GM12891 (cell line): ENCODE measurements around the gene TP53I11.

Source experiments
- DNase-seq: peaks from one replicate; pipeline ENCODE4 v3.0.0; 2011; ENCODE audit warnings: low spot score; ENCODE audit not compliant: insufficient read length
- FAIRE-seq: peaks from 2 replicates; lab custom pipeline; 2011; peaks lifted over from hg19 to GRCh38; lab: Jason Lieb, UNC
- PAX5 ChIP-seq: IDR thresholded peaks from 2 replicates; pipeline ENCODE4 v1.6.1; 2011; ENCODE audit warnings: low read length, moderate library complexity, mild to moderate bottlenecking; ENCODE audit not compliant: insufficient read depth, severe bottlenecking
- POLR2A ChIP-seq: IDR thresholded peaks from 2 replicates; pipeline ENCODE4 v1.6.1; 2011; ENCODE audit warnings: low read depth, low read length, control low read depth
- POLR2AphosphoS5 ChIP-seq: IDR thresholded peaks from 2 replicates; pipeline ENCODE4 v1.6.1; 2011; ENCODE audit warnings: low read depth, low read length, control low read depth
- POU2F2 ChIP-seq: IDR thresholded peaks from 2 replicates; pipeline ENCODE4 v1.6.1; 2011; ENCODE audit warnings: low read depth, mild to moderate bottlenecking, control low read depth, low read length, moderate library complexity
- SPI1 ChIP-seq: IDR thresholded peaks from 2 replicates; pipeline ENCODE4 v1.6.1; 2011; ENCODE audit warnings: low read depth, low read length, control low read depth
- TAF1 ChIP-seq: IDR thresholded peaks from 2 replicates; pipeline ENCODE4 v1.6.1; 2011; ENCODE audit warnings: low read depth, low read length, control low read depth

Gene TP53I11

GRCh38 chr11:44901120-44901633, 49.5 kb downstream of the TP53I11 start:
- DNase-seq: no peak
- TF ChIP-seq TAF1: no peak
- TF ChIP-seq POLR2AphosphoS5: no peak
- TF ChIP-seq POU2F2: no peak
- no peak for TF ChIP-seq PAX5
- no peak for TF ChIP-seq POLR2A
- TF ChIP-seq SPI1: no peak
- no peak for FAIRE-seq

GRCh38 chr11:44899959-44900358, 50.7 kb downstream of the TP53I11 start:
- FAIRE-seq (no peak), DNase-seq (no peak)
- TF ChIP-seq POU2F2: no peak
- TF ChIP-seq SPI1: no peak
- TF ChIP-seq POLR2A: no peak
- no peak for TF ChIP-seq POLR2AphosphoS5
- no peak for TF ChIP-seq TAF1
- no peak for TF ChIP-seq PAX5

GRCh38 chr11:44893846-44894617, 56.7 kb downstream of the TP53I11 start:
- FAIRE-seq (peak; percentile 83), DNase-seq (peak; percentile 79)
- TF ChIP-seq PAX5 (no peak), TAF1 (no peak), SPI1 (no peak), POLR2A (no peak), POU2F2 (no peak), POLR2AphosphoS5 (no peak)

GRCh38 chr11:44893308-44893822, 57.3 kb downstream of the TP53I11 start:
- TF ChIP-seq POU2F2 (no peak), PAX5 (no peak), SPI1 (no peak), POLR2A (no peak), TAF1 (no peak), POLR2AphosphoS5 (no peak)
- DNase-seq (no peak), FAIRE-seq (no peak)

GRCh38 chr11:44892843-44893242, 57.8 kb downstream of the TP53I11 start:
- no peak for DNase-seq

GRCh38 chr11:44889266-44889665, 61.4 kb downstream of the TP53I11 start:
- TF ChIP-seq PAX5 (no peak), POLR2A (no peak), TAF1 (no peak), SPI1 (no peak), POLR2AphosphoS5 (no peak), POU2F2 (no peak)
- DNase-seq (no peak), FAIRE-seq (no peak)

More at GRCh38 chr11:44892843-44893242, 57.8 kb downstream of the TP53I11 start:
- no peak for FAIRE-seq
- no peak for TF ChIP-seq PAX5
- no peak for TF ChIP-seq SPI1
- no peak for TF ChIP-seq POLR2A
- no peak for TF ChIP-seq TAF1

GRCh38 chr11:44887636-44888035, 63.0 kb downstream of the TP53I11 start:
- TF ChIP-seq SPI1 (no peak), POU2F2 (no peak), POLR2A (no peak), POLR2AphosphoS5 (no peak), TAF1 (no peak), PAX5 (no peak)
- DNase-seq (no peak), FAIRE-seq (no peak)

- no peak for TF ChIP-seq PAX5
- TF ChIP-seq POLR2A: no peak
- no peak for TF ChIP-seq POLR2AphosphoS5
- TF ChIP-seq POU2F2: no peak
- TF ChIP-seq TAF1: no peak
- no peak for TF ChIP-seq SPI1
- no peak for FAIRE-seq
These were observed 63.9 kb downstream of the TP53I11 start for GRCh38 chr11:44886790-44887140.

GRCh38 chr11:44885919-44886789, 64.5 kb downstream of the TP53I11 start:
- FAIRE-seq (no peak), DNase-seq (no peak)
- TF ChIP-seq PAX5 (no peak), POLR2A (no peak), SPI1 (no peak), POU2F2 (no peak), POLR2AphosphoS5 (no peak), TAF1 (no peak)

More at GRCh38 chr11:44886790-44887140, 63.9 kb downstream of the TP53I11 start:
- no peak for DNase-seq
